CD4-positive, alpha-beta T cell treated with Interleukin-15 for 1 hour (primary cell): Measurements from ENCODE around the gene MAU2.
"Not testable (repeated sequence)": the region's sequence is repeated elsewhere in the genome, so short reads cannot be mapped to it uniquely, and the experiment has no call there.

Experiments
- DNase-seq: peaks from one replicate; pipeline ENCODE4 v3.0.0-alpha.2; 2020

The MAU2 gene

DNA sequence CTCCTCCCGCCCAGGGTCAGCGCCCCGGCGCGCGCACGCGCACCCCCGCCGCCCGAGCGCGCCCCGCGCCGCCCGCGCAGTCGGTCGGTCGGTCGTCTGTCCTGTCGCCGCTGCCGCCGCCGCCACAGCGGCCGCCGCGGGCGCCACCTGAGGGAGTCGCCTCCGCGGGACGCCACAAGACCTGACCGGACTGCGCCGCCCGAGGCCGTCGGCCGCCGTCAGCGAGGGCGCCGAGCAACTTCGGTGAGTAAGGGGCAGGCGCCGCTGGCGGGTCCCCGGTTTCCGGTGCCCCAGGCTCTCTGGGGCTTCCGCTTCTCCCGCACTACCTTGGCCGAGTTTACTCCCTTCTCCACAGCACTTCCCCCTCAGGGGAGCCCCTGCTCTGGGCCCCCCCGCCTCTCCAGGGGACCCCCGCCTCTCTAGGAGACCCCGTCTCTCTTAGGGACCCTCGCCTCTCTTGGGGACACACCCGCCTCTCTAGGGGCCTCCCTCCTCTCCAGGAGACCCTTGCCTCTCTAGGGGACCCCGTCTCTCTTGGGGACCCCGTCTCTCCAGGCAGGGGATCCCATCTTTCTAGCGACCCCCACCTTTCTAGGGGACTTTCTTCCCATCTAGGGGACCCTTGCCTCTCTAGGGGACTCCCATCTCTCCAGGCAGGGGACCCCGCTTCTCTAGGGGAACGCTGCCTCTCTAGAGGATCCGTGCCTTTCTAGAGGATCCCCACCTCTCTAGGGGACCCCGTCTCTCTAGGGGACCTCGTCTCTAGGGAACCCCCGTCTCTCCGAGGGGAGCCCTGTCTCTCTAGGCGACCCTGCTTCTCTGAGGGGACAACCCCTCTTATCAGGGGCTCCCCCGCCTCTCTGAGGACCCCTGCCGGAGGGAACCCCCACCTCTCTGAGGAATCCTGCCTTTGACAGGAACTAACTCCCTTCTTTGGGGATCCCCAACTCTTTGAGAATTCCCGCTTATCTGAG is 65.6 kb downstream of the MAU2 start:
- peak; percentile 31 for DNase-seq

DNA sequence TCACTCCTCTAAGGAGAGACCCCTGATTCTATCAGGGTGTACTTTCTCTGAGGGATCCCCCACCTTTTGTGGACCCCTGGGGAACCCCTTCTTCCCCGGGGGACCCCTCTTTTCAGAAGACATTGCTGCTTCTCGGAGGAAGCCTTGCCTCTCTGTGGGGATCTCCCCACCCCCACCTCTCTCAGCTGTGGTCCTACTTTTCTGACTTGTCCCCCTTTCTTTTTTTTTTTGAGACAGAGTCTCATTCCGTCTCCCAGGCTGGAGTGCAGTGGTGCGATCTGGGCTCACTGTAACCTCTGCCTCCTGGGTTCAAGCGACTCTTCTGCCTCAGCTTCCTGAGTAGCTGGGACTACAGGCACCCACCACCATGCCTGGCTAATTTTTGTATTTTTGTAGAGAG is 66.5 kb downstream of the MAU2 start:
- no peak for DNase-seq

DNA sequence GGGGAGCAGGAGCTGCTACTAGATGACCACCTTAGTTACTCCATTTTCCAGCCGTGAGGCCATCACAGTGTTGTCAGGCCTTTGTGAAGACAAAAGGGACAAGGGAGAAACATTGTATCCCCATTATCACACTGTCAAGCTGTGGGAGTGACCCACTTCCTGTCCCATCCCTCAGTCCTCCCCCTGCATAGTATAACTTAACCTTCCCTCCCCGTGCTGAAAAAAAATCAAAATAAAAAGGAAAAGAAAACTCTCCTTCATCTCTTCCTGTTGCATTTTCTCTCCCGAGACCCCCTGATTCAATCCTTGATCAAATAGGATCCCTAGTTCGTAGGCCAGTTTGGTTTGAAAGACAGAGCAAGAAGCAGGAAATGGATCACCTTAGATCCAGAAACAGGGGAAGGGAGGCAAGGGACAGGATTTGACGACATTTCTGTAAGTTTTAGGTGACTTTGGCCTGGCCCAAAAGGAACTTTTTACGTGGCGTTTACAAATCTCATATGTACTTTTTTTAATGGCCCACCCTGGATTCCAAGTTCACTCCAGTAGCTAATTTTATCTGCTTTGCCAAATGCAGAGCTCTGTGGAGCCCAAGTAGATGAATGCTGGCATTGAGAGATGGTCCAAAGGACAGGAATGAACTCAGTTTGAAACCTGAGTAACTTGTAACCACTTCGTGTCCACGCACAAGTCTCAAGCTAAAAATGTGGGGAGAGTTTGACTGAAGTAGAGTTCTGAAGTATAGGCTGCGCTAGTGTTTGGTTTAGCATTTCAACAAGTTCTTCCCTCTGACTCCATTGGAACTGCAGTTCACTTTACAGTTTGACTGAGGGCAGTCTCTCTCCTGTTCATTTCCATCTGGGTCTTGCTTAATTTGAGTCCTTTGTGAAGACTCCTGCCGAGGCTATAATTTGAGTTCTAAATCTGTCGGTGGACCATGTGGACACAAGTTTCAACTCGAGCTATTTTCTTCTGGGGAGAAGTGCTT is 68.2 kb downstream of the MAU2 start:
- no peak for DNase-seq

DNA sequence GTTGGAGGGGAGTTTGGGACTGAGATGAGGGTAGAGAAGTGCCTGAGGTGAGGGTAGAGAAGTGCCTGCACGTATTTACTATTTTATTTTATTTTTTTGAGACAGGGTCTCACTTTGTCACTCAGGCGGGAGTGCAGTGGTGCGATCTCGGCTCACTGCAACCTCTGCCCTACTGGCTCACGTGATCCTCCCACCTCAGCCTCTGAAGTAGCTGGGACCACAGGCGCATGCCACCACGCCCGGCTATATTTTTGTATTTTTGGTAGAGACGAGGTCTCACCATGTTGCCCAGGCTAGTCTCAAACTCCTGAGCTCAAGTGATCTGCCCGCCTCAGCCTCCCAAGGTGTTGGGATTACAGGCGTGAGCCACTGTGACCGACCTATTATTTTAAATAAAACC is 69.1 kb downstream of the MAU2 start:
- not testable (repeated sequence) for DNase-seq

DNA sequence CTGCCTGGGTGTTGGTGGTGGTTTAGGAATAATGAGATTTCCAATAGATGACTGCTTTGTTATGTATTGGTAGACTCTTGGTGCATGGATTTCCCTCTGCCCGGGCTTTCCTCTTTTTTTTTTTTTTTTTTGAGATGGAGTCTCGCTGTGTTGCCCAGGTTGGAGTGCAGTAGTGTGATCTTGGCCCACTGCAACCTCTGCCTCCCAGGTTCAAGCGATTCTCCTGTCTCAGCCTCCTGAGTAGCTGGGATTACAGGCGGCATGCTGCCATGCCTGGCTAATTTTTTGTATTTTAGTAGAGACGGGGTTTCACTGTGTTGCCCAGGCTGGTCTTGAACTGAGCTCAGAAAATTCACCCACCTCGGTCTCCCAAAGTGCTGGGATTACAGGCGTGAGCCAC is 73.7 kb downstream of the MAU2 start:
- not testable (repeated sequence) for DNase-seq

DNA sequence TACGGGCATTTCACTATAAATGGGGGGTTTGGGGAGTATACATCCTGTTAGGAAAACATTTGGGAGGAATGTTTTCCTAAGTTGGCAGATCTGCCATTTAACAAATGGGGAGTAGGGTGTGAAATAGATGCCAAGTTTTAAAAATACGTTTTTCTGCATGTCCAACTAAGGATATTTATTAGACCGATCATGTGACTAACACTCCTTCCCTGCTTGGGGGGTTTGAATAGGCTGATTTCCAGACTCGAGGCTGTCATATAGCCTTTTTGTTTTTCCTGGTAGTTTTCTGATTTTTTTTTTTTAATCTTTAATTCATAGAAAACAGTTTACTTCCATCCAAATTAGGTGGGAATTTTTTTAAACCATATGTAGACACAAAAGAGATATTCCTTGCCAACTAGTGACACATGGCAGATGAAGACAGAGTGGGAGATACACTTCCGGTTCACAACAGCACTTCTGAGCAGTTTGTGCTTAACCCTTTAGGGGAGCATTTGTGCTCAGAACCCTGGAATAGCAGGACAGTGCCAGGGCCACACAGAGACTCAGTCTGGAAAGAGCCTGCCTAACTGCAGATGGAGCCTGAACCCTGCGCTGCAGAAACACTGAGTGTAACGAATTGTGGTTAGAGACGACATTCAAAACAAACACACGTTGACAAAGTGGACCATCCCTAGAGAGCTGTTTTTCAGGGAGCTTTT is 79.3 kb downstream of the MAU2 start:
- no peak for DNase-seq

DNA sequence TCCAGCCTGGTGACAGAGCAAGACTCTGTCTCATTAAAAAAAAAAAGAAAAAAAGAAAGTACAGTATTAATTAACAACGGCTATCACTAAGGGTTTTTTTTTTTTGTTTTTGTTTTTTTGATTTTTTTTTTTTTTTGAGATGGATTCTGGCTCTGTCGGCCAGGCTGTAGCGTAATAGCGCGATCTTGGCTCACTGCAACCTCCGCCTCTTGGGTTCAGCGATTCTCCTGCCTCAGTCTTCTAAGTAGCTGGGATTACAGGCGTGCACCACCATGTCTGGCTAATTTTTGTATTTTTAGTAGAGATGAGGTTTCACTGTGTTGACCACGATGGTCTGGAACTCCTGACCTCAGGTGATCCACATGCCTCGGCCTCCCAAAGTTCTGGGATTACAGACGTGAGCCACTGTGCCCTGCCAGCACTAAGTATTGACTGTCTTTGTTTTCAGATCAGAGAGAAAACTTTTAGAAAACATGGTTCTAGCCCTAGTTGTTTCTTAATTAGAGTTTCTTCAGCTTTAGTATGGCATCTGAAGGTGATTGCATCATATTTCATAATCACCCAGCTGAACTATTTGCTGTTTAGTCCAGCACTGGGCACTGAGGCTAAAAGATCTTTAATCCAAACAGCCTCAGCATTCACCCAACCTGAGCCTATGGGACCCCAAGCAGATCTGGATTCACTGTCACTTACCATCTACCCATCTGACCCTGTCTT is 82.2 kb downstream of the MAU2 start:
- no peak for DNase-seq

DNA sequence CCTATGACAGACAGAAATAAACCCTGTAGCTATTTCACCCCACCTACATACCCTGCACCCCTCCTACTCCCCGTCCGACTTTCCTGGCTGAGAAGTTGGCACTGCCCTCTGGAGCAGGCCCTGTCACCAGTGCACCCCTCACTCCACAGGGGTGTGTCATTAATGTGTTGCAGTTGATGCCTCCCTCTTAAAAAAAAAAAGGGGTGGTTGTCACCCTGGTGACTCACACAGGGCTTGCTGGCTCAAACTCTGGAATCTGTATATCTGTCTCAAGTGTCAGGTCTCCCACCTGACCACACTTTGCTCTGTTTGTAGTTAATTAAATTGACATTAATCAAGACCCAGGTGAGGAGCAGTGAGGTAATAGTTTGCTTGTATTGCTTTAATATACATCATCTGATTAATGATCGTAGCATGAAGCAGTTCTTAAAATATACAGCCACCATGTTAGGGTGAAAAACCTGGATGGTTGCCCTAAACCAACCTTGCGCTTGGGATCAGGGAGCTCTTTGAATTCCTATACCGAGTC is 82.8 kb downstream of the MAU2 start:
- peak; percentile 51 for DNase-seq

DNA sequence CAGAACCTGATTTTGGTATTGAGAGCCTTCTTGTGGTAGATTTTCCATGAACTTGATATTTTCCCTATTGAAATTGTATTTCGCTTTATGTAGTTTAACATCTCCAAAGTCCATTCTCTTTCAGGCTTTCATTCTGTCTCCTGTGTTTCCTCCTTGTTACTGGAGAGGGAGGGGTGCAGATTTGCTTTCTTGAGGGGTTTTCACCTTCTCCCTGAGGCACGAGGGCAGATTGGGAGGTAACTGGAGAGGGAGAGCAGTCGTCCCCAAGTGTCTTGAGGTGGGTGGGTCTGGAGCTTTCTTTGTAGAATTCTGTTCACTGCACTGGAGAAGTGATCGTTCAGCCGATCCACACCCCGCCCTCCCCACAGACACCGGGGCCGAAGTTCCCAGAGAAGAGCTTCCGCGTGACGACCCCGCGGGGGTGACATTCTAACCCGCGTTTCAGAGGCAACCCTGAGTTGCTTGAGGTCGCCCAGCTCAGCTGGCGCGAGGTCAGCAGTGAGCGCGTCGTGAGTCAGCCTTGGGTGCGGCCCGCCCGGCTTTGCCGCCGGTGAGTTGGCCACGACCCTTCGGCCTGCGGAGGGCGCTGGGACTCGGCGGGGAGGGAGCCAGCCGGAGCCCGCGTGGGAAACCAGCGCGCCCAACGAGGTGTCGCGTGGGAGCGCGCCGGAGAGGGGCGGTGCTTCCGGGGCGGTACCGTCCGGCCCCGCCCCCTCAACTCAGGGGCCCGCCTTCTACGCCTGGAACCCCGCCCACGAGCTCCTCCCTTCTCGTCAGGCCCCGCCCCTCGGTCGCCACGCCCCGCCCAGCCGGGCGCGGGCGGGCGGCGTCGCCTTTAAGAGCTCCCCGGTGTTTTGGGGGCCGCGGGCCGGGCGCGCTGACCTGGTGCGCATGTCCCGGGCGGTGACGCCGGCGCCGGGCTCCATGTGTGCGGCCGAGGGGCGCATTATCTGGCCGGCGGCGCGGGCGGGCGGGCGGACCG is 84.5 kb downstream of the MAU2 start, which contains the start of gene GATAD2A:
TSS of gene GATAD2A (plus strand) at position 797 of the 982 bp plus-strand sequence. CDS start 59,671 bp downstream, outside the sequence.
- DNase-seq, result peak; percentile 90

DNA sequence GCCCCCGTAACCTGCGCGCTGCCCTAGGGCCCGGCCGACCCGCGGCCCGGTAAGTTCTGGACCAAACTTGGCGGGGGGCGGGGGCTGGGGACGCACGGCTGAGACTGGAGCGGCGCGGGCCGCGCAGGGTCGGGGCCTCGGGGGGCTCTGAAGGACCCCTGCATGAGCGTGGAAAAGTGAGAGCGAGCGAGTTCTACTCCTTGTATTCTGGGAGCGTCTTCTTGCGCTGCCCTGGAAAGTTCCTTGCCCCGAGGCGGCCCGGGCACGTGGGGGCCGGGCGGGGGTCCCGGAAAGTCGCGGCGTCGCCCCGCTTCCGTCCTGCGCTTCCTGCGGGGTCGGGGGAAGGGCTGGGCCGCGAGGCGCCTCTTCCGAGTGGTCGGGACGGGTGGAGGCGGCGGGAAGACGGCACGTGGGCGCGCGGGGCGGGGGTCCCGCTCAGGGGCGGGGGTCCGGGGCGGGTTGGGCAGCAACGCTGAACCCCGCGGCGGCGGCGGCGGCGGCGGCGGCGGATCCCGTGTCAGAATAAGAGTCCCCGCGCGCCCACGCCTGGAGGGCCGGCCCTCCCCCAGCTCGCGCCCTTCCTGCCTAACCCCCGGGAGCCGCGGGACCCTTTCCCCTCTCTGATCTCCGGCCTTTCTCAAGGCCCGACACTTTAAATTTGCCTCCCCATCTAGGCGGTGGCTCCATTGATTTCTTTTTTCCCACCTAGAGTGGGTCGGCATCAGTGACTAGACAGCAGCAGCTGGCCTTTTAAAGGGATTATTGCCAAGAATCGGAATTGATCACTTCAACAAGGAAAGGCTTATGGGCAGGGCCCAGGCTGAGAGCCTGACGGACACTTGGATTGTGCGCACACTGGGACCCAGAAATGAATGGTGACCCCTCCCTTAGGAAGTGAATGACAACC is 85.6 kb downstream of the MAU2 start:
- peak; percentile 35 for DNase-seq

DNA sequence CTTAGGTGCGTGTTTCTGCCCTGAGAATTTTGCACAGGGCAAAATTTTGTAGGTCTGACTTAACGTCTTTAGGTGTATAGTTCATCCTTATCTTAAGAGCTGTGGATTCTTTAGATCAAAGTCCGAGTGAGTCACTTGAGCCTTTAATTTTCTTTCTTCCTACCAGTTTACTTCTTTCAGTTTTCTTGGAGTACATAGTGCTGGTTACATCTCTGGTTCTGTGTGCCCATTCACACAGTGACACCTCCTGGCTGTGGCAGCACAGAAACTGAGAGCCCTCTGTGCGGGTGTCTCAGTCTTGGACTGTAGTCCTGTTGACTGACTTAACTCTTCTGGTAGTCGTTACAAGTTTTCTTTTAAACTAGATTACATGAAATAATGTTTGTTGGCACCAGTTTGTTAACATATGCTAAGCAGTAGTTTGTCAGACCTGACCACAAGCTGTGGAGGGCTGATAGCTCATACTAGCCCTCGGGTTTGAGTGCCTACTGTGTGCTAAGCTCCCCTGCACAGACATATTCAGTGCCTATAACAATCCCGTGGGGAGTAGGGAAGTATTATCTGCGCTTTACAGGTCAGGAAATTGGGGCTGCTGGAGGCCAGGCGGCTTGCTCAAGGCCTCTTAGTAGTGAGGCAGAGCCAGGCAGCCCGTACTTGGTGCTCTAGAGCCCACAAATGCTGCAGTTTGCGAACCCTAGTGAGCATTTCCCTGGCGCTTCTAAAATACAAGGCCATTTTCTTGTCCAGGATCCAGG is 86.4 kb downstream of the MAU2 start:
- peak; percentile 69 for DNase-seq

DNA sequence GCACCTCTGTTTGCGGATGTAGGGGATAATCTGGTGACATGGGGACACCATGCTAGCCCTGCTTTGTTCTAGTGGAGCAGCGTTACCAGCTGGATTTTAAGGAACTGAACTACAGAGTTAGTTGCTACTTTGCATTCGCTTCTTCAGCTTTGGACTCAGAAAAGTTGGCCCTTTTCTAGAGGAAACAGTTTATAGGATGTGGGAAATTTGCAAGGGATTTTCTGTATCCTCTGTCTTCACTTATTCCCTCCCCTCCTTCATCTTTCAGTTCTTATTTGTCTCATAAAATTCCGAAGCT is 87.0 kb downstream of the MAU2 start:
- DNase-seq, result no peak
